Stimulated activated CD8-positive, alpha-beta memory T cell treated with anti-CD3 and anti-CD28 coated beads, Interleukin-15, amount 100 ng/mL, for 4 hours (primary cell): ENCODE results near the gene SLC43A1.

Source experiments
- DNase-seq, 2 donors: peaks; one replicate each; pipeline ENCODE4 v3.0.0-alpha.2; 2020; ENCODE audit warnings: low read depth in 2 of 2

The SLC43A1 gene

GRCh38 chr11:57529012-57529411, 13.5 kb upstream of the SLC43A1 start:
- no peak for DNase-seq

GRCh38 chr11:57527056-57527631, 11.6 kb upstream of the SLC43A1 start:
- DNase-seq = peak; percentile 17 to 46

- DNase-seq = no peak
Observed at GRCh38 chr11:57523419-57523818, 7.9 kb upstream of the SLC43A1 start.

- no peak for DNase-seq
Observed at GRCh38 chr11:57521116-57521515, 5.6 kb upstream of the SLC43A1 start.

GRCh38 chr11:57516061-57516443, 550 bp upstream of the SLC43A1 start:
- DNase-seq = no peak

- peak in 1 of 2 donors; percentile 16 for DNase-seq
Observed at GRCh38 chr11:57514538-57515331, 767 bp downstream of the SLC43A1 start.

GRCh38 chr11:57513911-57514537, 1.5 kb downstream of the SLC43A1 start:
- DNase-seq = peak in 1 of 2 donors; percentile 7

GRCh38 chr11:57513452-57513795, 2.1 kb downstream of the SLC43A1 start:
- DNase-seq = no peak

GRCh38 chr11:57512646-57513451, 2.7 kb downstream of the SLC43A1 start:
- DNase-seq = no peak

GRCh38 chr11:57511741-57512430, 3.6 kb downstream of the SLC43A1 start:
- no peak for DNase-seq

GRCh38 chr11:57508341-57509170, 6.9 kb downstream of the SLC43A1 start:
- no peak for DNase-seq

- DNase-seq = no peak
Observed at GRCh38 chr11:57506522-57506921, 9.0 kb downstream of the SLC43A1 start.

- no peak for DNase-seq
Observed at GRCh38 chr11:57504511-57504910, 11.0 kb downstream of the SLC43A1 start.

GRCh38 chr11:57502870-57503269, 12.6 kb downstream of the SLC43A1 start:
- DNase-seq = no peak

GRCh38 chr11:57502376-57502775, 13.1 kb downstream of the SLC43A1 start:
- no peak for DNase-seq

- no peak for DNase-seq
Observed at GRCh38 chr11:57501953-57502352, 13.5 kb downstream of the SLC43A1 start.

- DNase-seq = no peak
Observed at GRCh38 chr11:57500926-57501325, 14.6 kb downstream of the SLC43A1 start.

- no peak for DNase-seq
Observed at GRCh38 chr11:57500515-57500914, 15.0 kb downstream of the SLC43A1 start.

- no peak for DNase-seq
Observed at GRCh38 chr11:57499983-57500461, 15.5 kb downstream of the SLC43A1 start.

- no peak for DNase-seq
Observed at GRCh38 chr11:57499413-57499982, 16.0 kb downstream of the SLC43A1 start.
